ENCODE results near the gene SIGLEC12. TPM values are rescaled to one million over a fixed set of nuclear protein-coding genes. Genes with fewer than 3 reads are reported as not detected.

SIGLEC12 gene
- total RNA-seq, 1 experiment from 2014 or later, result not detected

GRCh38 chr19:51531349-51532315 is 30.0 kb upstream of the SIGLEC12 start, which contains the start of gene SIGLEC6:
TSS of gene SIGLEC6 (minus strand) at chr19:51531670. CDS start at chr19:51531648, 22 bp downstream.
- H3K4me3 ChIP-seq (ENCODE audit: low read depth in 2 of 2, low read length in 2 of 2), result no peak within 1 kb of the TSS
- CTCF ChIA-PET, result no interaction called here
- DNase-seq (ENCODE audit: low read depth, low spot score) (no peak), ATAC-seq (peak; percentile 48; the same call in 1 of the 2 replicates)
- no peaks in the 10 kb centered on the region for H3K36me3 ChIP-seq (ENCODE audit: control insufficient read depth, insufficient read depth, low read length)
- POLR2A ChIA-PET, result no interaction called here
- BruUV-seq (replicated peaks), result no TSS peak
- peaks cover 10% of the 10 kb centered on the region for H3K27me3 ChIP-seq (ENCODE audit: control insufficient read depth, insufficient read depth, low read length)
- no peak within 1 kb of the TSS for H3K27ac ChIP-seq (ENCODE audit: low read length)
- intact Hi-C loops (cut with micrococcal nuclease; ENCODE audit: unreplicated experiment), result no loop called here
- in situ Hi-C loops (cut with HindIII; ENCODE audit: low pct_unique_long_range_greater_than_20kb, low sequenced_read_pairs), result no loop called here
- H3K9me3 ChIP-seq (ENCODE audit: control insufficient read depth, insufficient read depth, low read depth, low read length), result no peaks in the 10 kb centered on the region
- H3K4me1 ChIP-seq (ENCODE audit: control insufficient read depth, insufficient read depth, low read length), result no peaks in the 10 kb centered on the region
- TF ChIP-seq POLR2AphosphoS5 (IDR thresholded peaks at IDR 0.05; ENCODE audit: low read depth, low read length) (no peak), REST (IDR thresholded peaks at IDR 0.05; ENCODE audit: insufficient read depth in 1 of 2, low read depth in 2 of 2, low read length in 1 of 2) (no peak), CTCF (IDR thresholded peaks at IDR 0.05) (no peak)

- in situ Hi-C loops (cut with HindIII; ENCODE audit: low pct_unique_long_range_greater_than_20kb, low sequenced_read_pairs), result no loop called here
- H3K9me3 ChIP-seq (ENCODE audit: control insufficient read depth, insufficient read depth, low read depth, low read length), result no peaks in the 10 kb centered on the region
- no peaks in the 10 kb centered on the region for H3K4me1 ChIP-seq (ENCODE audit: control insufficient read depth, insufficient read depth, low read length)
- H3K36me3 ChIP-seq (ENCODE audit: control insufficient read depth, insufficient read depth, low read length), result no peaks in the 10 kb centered on the region
- no TSS peak for BruUV-seq (replicated peaks)
- no peak overlapping the region for H3K4me3 ChIP-seq (ENCODE audit: low read depth in 2 of 2, low read length in 2 of 2)
- TF ChIP-seq POLR2AphosphoS5 (IDR thresholded peaks at IDR 0.05; ENCODE audit: low read depth, low read length), result no peak
- no peak for TF ChIP-seq SIN3A (IDR thresholded peaks at IDR 0.05; ENCODE audit: borderline replicate concordance, insufficient read depth, low read depth, low read length)
- no peak for TF ChIP-seq TCF7L2 (IDR thresholded peaks at IDR 0.05; ENCODE audit: low read depth, low read length)
- TF ChIP-seq REST (IDR thresholded peaks at IDR 0.05; ENCODE audit: insufficient read depth in 1 of 2, low read depth in 2 of 2, low read length in 1 of 2), result no peak
- TF ChIP-seq CTCF (IDR thresholded peaks at IDR 0.05), result no peak
- no peak overlapping the region for H3K27ac ChIP-seq (ENCODE audit: low read length)
- ATAC-seq, result no peak
- ChIA-PET POLR2A (no interaction called here), CTCF (no interaction called here)
- H3K27me3 ChIP-seq (ENCODE audit: control insufficient read depth, insufficient read depth, low read length), result peaks cover 10% of the 10 kb centered on the region
- no peak for DNase-seq (ENCODE audit: low read depth, low spot score)
- intact Hi-C loops (cut with micrococcal nuclease; ENCODE audit: unreplicated experiment), result no loop called here
Observed at GRCh38 chr19:51530616-51531015, 29.0 kb upstream of the SIGLEC12 start.

All from Panc1 (cell line).